GM23338 (cell line): Measurements from ENCODE around the gene CEP95. TPM values are rescaled to one million over a fixed set of nuclear protein-coding genes. Genes with fewer than 3 reads are reported as not detected.
A peak's percentile ranks its signal among the peaks of the same experiment; 100 is the strongest.

ENCODE experiments used
- ATAC-seq: fragments of 200-7000 bp; cut with Tn5 transposase; 3 replicates; pipeline ENCODE4 v1.9.1; 2020
- DNase-seq: peaks from one replicate; pipeline ENCODE4 v3.0.0-alpha.2; 2015; ENCODE audit warnings: low spot score
- H2AFZ ChIP-seq: fragments of 200-600 bp; sonication (generic); 2 replicates; pipeline ENCODE4 v1.8.0; 2016; ENCODE audit warnings: antibody characterized with exemption, mild to moderate bottlenecking, moderate library complexity
- H3F3A ChIP-seq: fragments of 200-600 bp; sonication (generic); replicated peaks from 2 replicates; pipeline ENCODE4 v1.8.0; 2017; ENCODE audit warnings: antibody characterized with exemption, mixed run types, low read depth
- H3K27ac ChIP-seq: fragments of 200-600 bp; sonication (generic); 2 replicates; pipeline ENCODE4 v1.6.1; 2016; ENCODE audit warnings: low read depth
- H3K27me3 ChIP-seq: fragments of 200-600 bp; sonication (generic); 2 replicates; pipeline ENCODE4 v1.8.0; 2016; ENCODE audit warnings: mild to moderate bottlenecking, mixed run types, moderate library complexity; ENCODE audit not compliant: insufficient read depth
- H3K36me3 ChIP-seq: fragments of 200-600 bp; sonication (generic); 2 replicates; pipeline ENCODE4 v1.8.0; 2016; ENCODE audit warnings: mild to moderate bottlenecking; ENCODE audit not compliant: insufficient read depth
- H3K4me1 ChIP-seq: fragments of 200-600 bp; sonication (generic); 2 replicates; pipeline ENCODE4 v1.8.0; 2016; ENCODE audit warnings: mild to moderate bottlenecking, moderate library complexity; ENCODE audit not compliant: insufficient read depth
- H3K4me2 ChIP-seq: fragments of 200-600 bp; sonication (generic); 2 replicates; pipeline ENCODE4 v1.7.1; 2017; ENCODE audit warnings: mixed run types
- H3K4me3 ChIP-seq: fragments of 200-600 bp; sonication (generic); 2 replicates; pipeline ENCODE4 v1.6.1; 2016; ENCODE audit warnings: mixed run types
- H3K79me2 ChIP-seq: fragments of 200-600 bp; sonication (generic); replicated peaks from 2 replicates; pipeline ENCODE4 v1.8.0; 2017; ENCODE audit warnings: mild to moderate bottlenecking; ENCODE audit not compliant: insufficient read depth
- H3K9me2 ChIP-seq: fragments of 200-600 bp; sonication (generic); 2 replicates; pipeline ENCODE4 v1.8.0; 2017; ENCODE audit not compliant: insufficient read depth
- H4K20me1 ChIP-seq: fragments of 200-600 bp; sonication (generic); replicated peaks from 2 replicates; pipeline ENCODE4 v1.8.0; 2017; ENCODE audit warnings: mild to moderate bottlenecking; ENCODE audit not compliant: insufficient read depth
- H3K27ac Mint-ChIP-seq: 2 replicates; pipeline ENCODE4 v1.8.0; 2020; ENCODE audit warnings: inconsistent platforms, mild to moderate bottlenecking, moderate library complexity, mixed read lengths
- H3K27me3 Mint-ChIP-seq: 3 replicates; pipeline ENCODE4 v1.8.0; 2022; ENCODE audit warnings: low read depth, mild to moderate bottlenecking, moderate library complexity, mixed read lengths, inconsistent platforms; ENCODE audit not compliant: insufficient read depth, poor library complexity
- H3K36me3 Mint-ChIP-seq: 3 replicates; pipeline ENCODE4 v1.8.0; 2021; ENCODE audit warnings: low read depth, mild to moderate bottlenecking, inconsistent platforms, moderate library complexity, mixed read lengths
- H3K4me1 Mint-ChIP-seq: 3 replicates; pipeline ENCODE4 v1.8.0; 2020; ENCODE audit warnings: mild to moderate bottlenecking, inconsistent platforms, mixed read lengths
- H3K4me3 Mint-ChIP-seq: 3 replicates; pipeline ENCODE4 v1.8.0; 2021; ENCODE audit warnings: moderate library complexity, mild to moderate bottlenecking, inconsistent platforms, mixed read lengths
- H3K9me3 Mint-ChIP-seq: 3 replicates; pipeline ENCODE4 v1.8.0; 2020; ENCODE audit warnings: moderate library complexity, mild to moderate bottlenecking, inconsistent platforms, mixed read lengths
- CREB1 ChIP-seq: fragments of 250-450 bp; sonication (Bioruptor Pico); IDR thresholded peaks from 2 replicates; pipeline ENCODE4 v1.5.0; 2020; ENCODE audit warnings: low read depth, mild to moderate bottlenecking, moderate library complexity
- CTCF ChIP-seq, 2 experiments: fragments of 200-600 bp in 1 of 2; sonication (generic) in 1 of 2; conservative IDR thresholded peaks; 2 replicates each; pipeline versions ENCODE4 v1.5.1 to v1.6.1; 2016 to 2017; ENCODE audit warnings: antibody characterized with exemption in 2 of 2, low read depth in 2 of 2, mild to moderate bottlenecking in 2 of 2, moderate library complexity in 1 of 2
- EZH2 ChIP-seq: fragments of 200-600 bp; sonication (generic); IDR thresholded peaks from one replicate; pipeline ENCODE4 v1.8.0; 2017; ENCODE audit warnings: antibody characterized with exemption, mild to moderate bottlenecking, low read depth; ENCODE audit not compliant: unreplicated experiment
- EZH2phosphoT487 ChIP-seq: fragments of 200-600 bp; sonication (generic); IDR thresholded peaks from one replicate; pipeline ENCODE4 v1.8.1; 2018; ENCODE audit warnings: antibody characterized with exemption; ENCODE audit not compliant: unreplicated experiment
- JUNB ChIP-seq: IDR thresholded peaks from one replicate; pipeline ENCODE4 v1.6.1; 2016; ENCODE audit warnings: antibody characterized with exemption; ENCODE audit not compliant: unreplicated experiment
- NANOG ChIP-seq: IDR thresholded peaks from 2 replicates; pipeline ENCODE4 v1.6.1; 2016; ENCODE audit warnings: antibody characterized with exemption, borderline replicate concordance
- POLR2AphosphoS5 ChIP-seq: IDR thresholded peaks from 2 replicates; pipeline ENCODE4 v1.6.1; 2016; ENCODE audit warnings: antibody characterized with exemption, low read depth
- REST ChIP-seq: IDR thresholded peaks from one replicate; pipeline ENCODE4 v1.6.1; 2018; ENCODE audit warnings: antibody characterized with exemption; ENCODE audit not compliant: unreplicated experiment
- STAT1 ChIP-seq: IDR thresholded peaks from one replicate; pipeline ENCODE4 v1.6.1; 2016; ENCODE audit warnings: antibody characterized with exemption; ENCODE audit not compliant: unreplicated experiment
- ZNF114 ChIP-seq: fragments of 250-450 bp; sonication (Bioruptor Pico); IDR thresholded peaks from 2 replicates; pipeline ENCODE4 v1.5.0; 2020; ENCODE audit warnings: mild to moderate bottlenecking, moderate library complexity
- ZNF331 ChIP-seq: fragments of 250-450 bp; sonication (Bioruptor Pico); IDR thresholded peaks from 2 replicates; pipeline ENCODE4 v1.5.0; 2020; ENCODE audit warnings: low read depth, mild to moderate bottlenecking, moderate library complexity
- ZNF462 ChIP-seq: fragments of 250-450 bp; sonication (Bioruptor Pico); IDR thresholded peaks from 2 replicates; pipeline ENCODE4 v1.5.0; 2020; ENCODE audit warnings: mild to moderate bottlenecking, moderate library complexity
- polyA plus RNA-seq: library from polyadenylated mRNA; unstranded; fragments of >200 nt; fragmentation: Nextera tagmentation; extraction: Ambion mirVana; gene quantifications from 2 replicates; pipeline ENCODE4 v1.2.1, GENCODE V29; 2016
- total RNA-seq: library from RNA; depleted of rRNA; stranded (reverse); fragments of >200 nt; shearing (Covaris generic); gene quantifications from 2 replicates; pipeline ENCODE4 v1.2.3, GENCODE V29; 2014
- TF ChIP-seq, protein P1 (sequence below): IDR thresholded peaks from 2 replicates; pipeline ENCODE4 v1.6.1; 2016; ENCODE audit warnings: antibody characterized with exemption

CEP95 gene
- total and polyA plus RNA-seq, 2 experiments from 2014 or later, result 41.1 to 45.4 TPM

GRCh38 chr17:64537488-64537887 is 30.7 kb downstream of the CEP95 start:
- peaks cover 9% of the 10 kb centered on the region for H3K27me3 Mint-ChIP-seq
- Histone ChIP-seq H3K4me1 (no peaks in the 10 kb centered on the region), H3K9me2 (no peaks in the 10 kb centered on the region), H3F3A (no peaks in the 10 kb centered on the region), H3K36me3 (peaks cover 44% of the 10 kb centered on the region), H4K20me1 (peaks cover 10% of the 10 kb centered on the region; the same call in 1 of the 2 replicates), H3K4me3 (no peak overlapping the region), H3K4me2 (no peak overlapping the region), H3K27me3 (no peaks in the 10 kb centered on the region), H3K27ac (no peak overlapping the region), H3K79me2 (no peaks in the 10 kb centered on the region), H2AFZ (no peak overlapping the region)
- no peak overlapping the region for H3K4me3 Mint-ChIP-seq
- H3K4me1 Mint-ChIP-seq, result no peaks in the 10 kb centered on the region
- TF ChIP-seq POLR2AphosphoS5 (no peak), JUNB (no peak), STAT1 (no peak), CTCF (conservative IDR thresholded peaks at IDR 0.05; ENCODE audit: low read depth in 2 of 2) (no peak), EZH2phosphoT487 (no peak), ZNF114 (CRISPR knock-in tag) (no peak), EZH2 (no peak), NANOG (no peak), REST (no peak), CREB1 (CRISPR knock-in tag) (no peak), ZNF331 (CRISPR knock-in tag) (no peak), ZNF462 (CRISPR knock-in tag) (no peak)
- TF ChIP-seq, protein P1, sequence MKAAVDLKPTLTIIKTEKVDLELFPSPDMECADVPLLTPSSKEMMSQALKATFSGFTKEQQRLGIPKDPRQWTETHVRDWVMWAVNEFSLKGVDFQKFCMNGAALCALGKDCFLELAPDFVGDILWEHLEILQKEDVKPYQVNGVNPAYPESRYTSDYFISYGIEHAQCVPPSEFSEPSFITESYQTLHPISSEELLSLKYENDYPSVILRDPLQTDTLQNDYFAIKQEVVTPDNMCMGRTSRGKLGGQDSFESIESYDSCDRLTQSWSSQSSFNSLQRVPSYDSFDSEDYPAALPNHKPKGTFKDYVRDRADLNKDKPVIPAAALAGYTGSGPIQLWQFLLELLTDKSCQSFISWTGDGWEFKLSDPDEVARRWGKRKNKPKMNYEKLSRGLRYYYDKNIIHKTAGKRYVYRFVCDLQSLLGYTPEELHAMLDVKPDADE, result no peak
- no peaks in the 10 kb centered on the region; the same call in 2 of the 3 replicates for H3K9me3 Mint-ChIP-seq
- ATAC-seq (no peak), DNase-seq (no peak)
- peak overlapping the region; percentile 3; the same call in 1 of the 2 replicates for H3K27ac Mint-ChIP-seq
- peaks cover 64% of the 10 kb centered on the region for H3K36me3 Mint-ChIP-seq
